ENCODE results near the gene TLN1. TPM values are rescaled to one million over a fixed set of nuclear protein-coding genes. Genes with fewer than 3 reads are reported as not detected.

TLN1 gene
- total and polyA plus RNA-seq, 2 of the 4 experiments (the other 2 are of a cell fraction), result 228 to 346 TPM

DNA sequence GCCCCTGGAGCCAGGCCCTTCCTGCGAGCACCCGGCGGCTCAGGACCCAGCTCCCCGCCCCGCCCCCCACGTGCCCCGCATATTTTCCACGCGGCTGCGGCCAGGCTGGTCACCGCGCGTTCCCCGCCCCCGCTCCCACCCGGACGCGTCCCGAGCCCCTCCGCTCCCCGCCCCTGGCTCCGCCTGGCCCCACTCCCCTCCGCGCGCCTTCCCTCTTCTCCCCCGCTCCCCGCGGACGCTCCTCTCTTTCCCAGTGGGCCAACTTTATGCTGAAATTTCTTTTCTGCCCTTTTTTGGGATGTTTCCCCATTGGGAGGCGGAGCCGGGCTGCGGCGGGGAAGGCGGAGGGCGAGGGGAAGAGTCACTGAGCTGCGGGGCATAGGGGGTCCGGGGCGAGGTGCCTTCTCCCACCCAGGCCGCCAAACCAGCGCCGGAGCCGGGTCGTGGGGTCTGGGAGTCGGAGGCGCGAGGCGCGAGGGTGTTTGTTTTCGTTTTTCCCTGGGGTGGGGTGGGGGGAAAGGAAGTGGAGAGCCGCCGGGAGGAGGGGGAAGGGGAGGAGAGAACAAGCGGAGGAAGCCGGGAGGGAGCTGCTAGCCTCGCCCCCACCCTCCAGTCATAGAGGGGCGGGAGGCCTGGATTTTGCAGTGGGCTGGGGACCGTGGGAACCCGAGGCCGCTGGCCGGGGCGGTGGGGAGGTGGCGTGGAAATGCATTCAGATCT is 41.2 kb downstream of the TLN1 start (continued):
- peak; percentile 46 for TF ChIP-seq CEBPB (IDR thresholded peaks at IDR 0.05; ENCODE audit: low read depth, low read length)
- peak; percentile 35; the same call in 1 of the 2 replicates for TF ChIP-seq POLR2A (IDR thresholded peaks at IDR 0.05; ENCODE audit: low read depth, low read length)
- TF ChIP-seq CHD1 (IDR thresholded peaks at IDR 0.05; ENCODE audit: low read depth, low read length), result no peak

DNA sequence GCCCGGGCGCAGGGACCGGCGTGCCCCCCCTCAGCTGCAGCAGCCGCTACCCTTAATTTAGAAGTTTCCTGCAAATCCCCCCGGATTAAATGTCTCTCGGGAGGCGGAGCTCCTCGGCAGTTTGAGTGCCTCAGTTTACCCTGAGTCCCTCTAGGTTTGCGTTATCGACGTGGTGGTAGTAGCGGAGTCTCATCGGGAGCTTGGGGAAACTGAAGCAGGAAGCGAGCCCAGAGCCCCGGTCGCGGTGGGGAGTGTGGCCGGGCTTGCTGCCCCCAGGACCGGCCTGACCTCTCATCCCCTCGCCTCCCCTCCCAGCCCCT is 41.7 kb downstream of the TLN1 start:
- peak overlapping the region; percentile 93 to 98 for H4K8ac ChIP-seq (ENCODE audit: low read depth in 2 of 2, low read length in 2 of 2)
- H3K4me3 ChIP-seq (ENCODE audit: insufficient read depth, low read depth, low read length), result peak overlapping the region; percentile 83
- H3K27ac ChIP-seq (ENCODE audit: insufficient read depth, low read length), result peak overlapping the region; percentile 98
- H2AFZ ChIP-seq (replicated peaks; ENCODE audit: low read length, poor library complexity), result peak overlapping the region; percentile 84
- H3K4me1 ChIP-seq (ENCODE audit: control insufficient read depth, insufficient read depth, low read length), result peaks cover 21% of the 10 kb centered on the region
- peak overlapping the region; percentile 83 for H3K4me2 ChIP-seq (ENCODE audit: low read depth, low read length)
- peak overlapping the region; percentile 97 for H3K56ac ChIP-seq (ENCODE audit: extremely low read depth, insufficient read depth, low read length)
- peak overlapping the region; percentile 95 for H3K9ac ChIP-seq (ENCODE audit: low read depth, low read length)
- peak overlapping the region; percentile 98 for H2AK9ac ChIP-seq (replicated peaks; ENCODE audit: low read depth, low read length, poor library complexity)
- ATAC-seq (ENCODE audit: low read depth), result no peak
- dilution Hi-C loops (cut with HindIII; ENCODE audit: low sequenced_read_pairs, unreplicated experiment) (no loop called here), in situ Hi-C loops (cut with MboI; ENCODE audit: low sequenced_read_pairs) (no loop called here), intact Hi-C loops (cut with micrococcal nuclease) (loop anchor here (2.0 to 5.0 kb wide), 2 partner anchors 33 to 39 kb away; partner anchors contain the start of genes CCDC107 and RMRP)
- H3K23ac ChIP-seq (ENCODE audit: low read depth, low read length), result peak overlapping the region; percentile 93
- H3K9me3 ChIP-seq (ENCODE audit: control insufficient read depth, insufficient read depth, low read length), result no peaks in the 10 kb centered on the region
- H4K91ac ChIP-seq (ENCODE audit: insufficient read depth, low read depth, low read length), result peak overlapping the region; percentile 99
- peak; percentile 63 for DNase-seq
- ChIA-PET CTCF (interaction anchor here (0.7 to 1.2 kb wide), 2 partner anchors 29 to 37 kb away, joined by 3 to 4 read pairs; no protein-coding TSS in a partner anchor), POLR2A (ENCODE audit: unreplicated experiment) (interaction anchor here (0.5 to 2.6 kb wide), 10 partner anchors 10 to 203 kb away, joined by 3 to 25 read pairs (median 4); partner anchors contain the start of genes CREB3 and TLN1)
- peak overlapping the region; percentile 93 for H3K18ac ChIP-seq (ENCODE audit: low read depth, low read length)
- H2BK15ac ChIP-seq (ENCODE audit: low read depth, low read length), result peak overlapping the region; percentile 95; the same call in 2 of the 3 replicates
- H2AK5ac ChIP-seq (ENCODE audit: low read depth, low read length), result peak overlapping the region; percentile 94
- peak overlapping the region; percentile 86 for H2BK120ac ChIP-seq (ENCODE audit: low read depth, low read length)
- peak overlapping the region; percentile 82 for H2BK20ac ChIP-seq (ENCODE audit: low read depth, low read length)
- TF ChIP-seq RAD21 (IDR thresholded peaks at IDR 0.05; ENCODE audit: low read length) (no peak), RCOR1 (IDR thresholded peaks at IDR 0.05; ENCODE audit: insufficient replicate concordance, low read length) (no peak), CEBPB (IDR thresholded peaks at IDR 0.05; ENCODE audit: low read depth, low read length) (no peak), MAZ (IDR thresholded peaks at IDR 0.05; ENCODE audit: borderline replicate concordance, low read depth, low read length) (no peak), BHLHE40 (IDR thresholded peaks at IDR 0.05; ENCODE audit: low read depth, low read length) (no peak), MAFK (IDR thresholded peaks at IDR 0.05; ENCODE audit: low read depth, low read length) (no peak), POLR2A (IDR thresholded peaks at IDR 0.05; ENCODE audit: low read depth, low read length) (no peak), FOS (IDR thresholded peaks at IDR 0.05; ENCODE audit: low read depth, low read length) (no peak)
- TF ChIP-seq, protein P1, sequence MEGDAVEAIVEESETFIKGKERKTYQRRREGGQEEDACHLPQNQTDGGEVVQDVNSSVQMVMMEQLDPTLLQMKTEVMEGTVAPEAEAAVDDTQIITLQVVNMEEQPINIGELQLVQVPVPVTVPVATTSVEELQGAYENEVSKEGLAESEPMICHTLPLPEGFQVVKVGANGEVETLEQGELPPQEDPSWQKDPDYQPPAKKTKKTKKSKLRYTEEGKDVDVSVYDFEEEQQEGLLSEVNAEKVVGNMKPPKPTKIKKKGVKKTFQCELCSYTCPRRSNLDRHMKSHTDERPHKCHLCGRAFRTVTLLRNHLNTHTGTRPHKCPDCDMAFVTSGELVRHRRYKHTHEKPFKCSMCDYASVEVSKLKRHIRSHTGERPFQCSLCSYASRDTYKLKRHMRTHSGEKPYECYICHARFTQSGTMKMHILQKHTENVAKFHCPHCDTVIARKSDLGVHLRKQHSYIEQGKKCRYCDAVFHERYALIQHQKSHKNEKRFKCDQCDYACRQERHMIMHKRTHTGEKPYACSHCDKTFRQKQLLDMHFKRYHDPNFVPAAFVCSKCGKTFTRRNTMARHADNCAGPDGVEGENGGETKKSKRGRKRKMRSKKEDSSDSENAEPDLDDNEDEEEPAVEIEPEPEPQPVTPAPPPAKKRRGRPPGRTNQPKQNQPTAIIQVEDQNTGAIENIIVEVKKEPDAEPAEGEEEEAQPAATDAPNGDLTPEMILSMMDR (conservative IDR thresholded peaks at IDR 0.05; ENCODE audit: low read depth, low read length), result no peak
- H4K20me1 ChIP-seq (ENCODE audit: insufficient read depth, low read length), result peaks cover 45% of the 10 kb centered on the region
- H3K4ac ChIP-seq (ENCODE audit: low read depth, low read length), result peak overlapping the region; percentile 99
- peaks cover 28% of the 10 kb centered on the region for H3K36me3 ChIP-seq (ENCODE audit: control insufficient read depth, insufficient read depth, low read length)
- BruUV-seq (replicated peaks), result no TSS peak
- no peaks in the 10 kb centered on the region for H3K27me3 ChIP-seq (ENCODE audit: control insufficient read depth, insufficient read depth, low read length)
- H3K79me1 ChIP-seq (ENCODE audit: low read depth in 1 of 2, low read length in 2 of 2), result peaks cover 0 to 55% of the 10 kb centered on the region in 2 experiments; a peak in 3 of 4 replicates
- peak overlapping the region; percentile 97 for H3K14ac ChIP-seq (replicated peaks; ENCODE audit: low read depth, low read length)
- peak overlapping the region; percentile 98 for H2BK5ac ChIP-seq (ENCODE audit: low read depth, low read length, poor library complexity, severe bottlenecking)
- H4K5ac ChIP-seq (ENCODE audit: low read depth, low read length), result peak overlapping the region; percentile 73
- H3K9me1 ChIP-seq (ENCODE audit: insufficient read depth, low read length), result peaks cover 14% of the 10 kb centered on the region
- 0% methylated on average over 5 of the region's 21 CpGs; no CpG with 5 or more reads in 1 of the 2 experiments for WGBS, 2 experiments (ENCODE audit: extremely low coverage in 2 of 2, insufficient read length in 1 of 2)
